Muscle layer of colon (tissue), 2 donors: ENCODE data around the gene CYB561.
"Not testable (repeated sequence)": the region's sequence is repeated elsewhere in the genome, so short reads cannot be mapped to it uniquely, and the experiment has no call there.

Experiments
- H3K27ac ChIP-seq: one replicate; pipeline ENCODE4 v1.7.0; 2013; ENCODE audit warnings: low read depth, mild to moderate bottlenecking, low read length, moderate library complexity
- H3K27me3 ChIP-seq, 2 donors: one replicate each; pipeline ENCODE4 v1.7.0; 2013; ENCODE audit warnings: low read length in 2 of 2, mild to moderate bottlenecking in 2 of 2; ENCODE audit not compliant: insufficient read depth in 2 of 2, control insufficient read depth in 1 of 2
- H3K36me3 ChIP-seq: one replicate; pipeline ENCODE4 v1.7.0; 2013; ENCODE audit warnings: mild to moderate bottlenecking, low read length; ENCODE audit not compliant: insufficient read depth
- H3K4me1 ChIP-seq: one replicate; pipeline ENCODE4 v1.7.0; 2013; ENCODE audit warnings: mild to moderate bottlenecking, low read length; ENCODE audit not compliant: insufficient read depth
- H3K4me3 ChIP-seq, 2 donors: one replicate each; pipeline ENCODE4 v1.7.0; 2013; ENCODE audit warnings: low read length in 2 of 2, low read depth in 1 of 2, mild to moderate bottlenecking in 1 of 2, moderate library complexity in 1 of 2
- H3K9ac ChIP-seq: one replicate; pipeline ENCODE4 v1.7.0; 2013; ENCODE audit warnings: low read length
- H3K9me3 ChIP-seq: one replicate; pipeline ENCODE4 v1.7.0; 2013; ENCODE audit warnings: mild to moderate bottlenecking, low read length
- donor health status: abdominal sarcoma.
- donor health status: Adenocarcinoma of cecum.

The CYB561 gene

GRCh38 chr17:63477480-63478440, 31.7 kb upstream of the CYB561 start:
- peaks cover 24 to 50% of the 10 kb centered on the region in 2 donors for H3K27me3 ChIP-seq
- H3K27ac ChIP-seq: no peak overlapping the region
- H3K9ac ChIP-seq: no peak overlapping the region
- H3K9me3 ChIP-seq: no peaks in the 10 kb centered on the region
- H3K36me3 ChIP-seq: no peaks in the 10 kb centered on the region
- peaks cover 7% of the 10 kb centered on the region for H3K4me1 ChIP-seq
- peak overlapping the region in 1 of 2 donors; percentile 38 for H3K4me3 ChIP-seq

GRCh38 chr17:63476854-63477479, 30.9 kb upstream of the CYB561 start, which contains the start of gene ACE:
Gene ACE, plus strand, starts transcription at chr17:63477061. Its CDS starts 34 bp downstream, at chr17:63477095.
- Histone ChIP-seq H3K36me3 (no peaks in the 10 kb centered on the region), H3K4me3 (peak within 1 kb of the TSS; percentile 38), H3K4me1 (peaks cover 7% of the 10 kb centered on the region), H3K9ac (no peak within 1 kb of the TSS), H3K27me3 (peaks cover 24 to 45% of the 10 kb centered on the region in 2 donors), H3K27ac (no peak within 1 kb of the TSS), H3K9me3 (no peaks in the 10 kb centered on the region)

- Histone ChIP-seq H3K27me3 (peaks cover 24 to 45% of the 10 kb centered on the region in 2 donors), H3K9ac (no peak overlapping the region), H3K27ac (no peak overlapping the region), H3K36me3 (no peaks in the 10 kb centered on the region), H3K9me3 (no peaks in the 10 kb centered on the region), H3K4me1 (peaks cover 7% of the 10 kb centered on the region), H3K4me3 (peak overlapping the region in 1 of 2 donors; percentile 38)
Observed at GRCh38 chr17:63476459-63476853, 30.4 kb upstream of the CYB561 start.

- no peaks in the 10 kb centered on the region for H3K9me3 ChIP-seq
- no peak overlapping the region for H3K9ac ChIP-seq
- no peak overlapping the region for H3K4me3 ChIP-seq
- H3K27ac ChIP-seq: no peak overlapping the region
- H3K4me1 ChIP-seq: peaks cover 7% of the 10 kb centered on the region
- H3K27me3 ChIP-seq: peaks cover 24 to 41% of the 10 kb centered on the region in 2 donors
- H3K36me3 ChIP-seq: no peaks in the 10 kb centered on the region
Observed at GRCh38 chr17:63475491-63476412, 29.6 kb upstream of the CYB561 start.

GRCh38 chr17:63474586-63475460, 28.7 kb upstream of the CYB561 start:
- Histone ChIP-seq H3K27me3 (peaks cover 23 to 38% of the 10 kb centered on the region in 2 donors), H3K4me3 (no peak overlapping the region), H3K36me3 (no peaks in the 10 kb centered on the region), H3K9ac (no peak overlapping the region), H3K9me3 (no peaks in the 10 kb centered on the region), H3K27ac (no peak overlapping the region), H3K4me1 (peaks cover 7% of the 10 kb centered on the region)

- peaks cover 7% of the 10 kb centered on the region for H3K4me1 ChIP-seq
- H3K27me3 ChIP-seq: peaks cover 16 to 32% of the 10 kb centered on the region in 2 donors
- no peaks in the 10 kb centered on the region for H3K36me3 ChIP-seq
- no peak overlapping the region for H3K9ac ChIP-seq
- H3K27ac ChIP-seq: no peak overlapping the region
- H3K4me3 ChIP-seq: no peak overlapping the region
- H3K9me3 ChIP-seq: no peaks in the 10 kb centered on the region
Observed at GRCh38 chr17:63474174-63474573, 28.1 kb upstream of the CYB561 start.

- not testable (repeated sequence) for H3K27me3 ChIP-seq, H3K9me3 ChIP-seq, H3K27ac ChIP-seq, H3K4me1 ChIP-seq, H3K4me3 ChIP-seq, H3K36me3 ChIP-seq, H3K9ac ChIP-seq
Observed at GRCh38 chr17:63468099-63468498, 22.0 kb upstream of the CYB561 start.

- Histone ChIP-seq H3K27me3 (no peaks in the 10 kb centered on the region), H3K9me3 (no peaks in the 10 kb centered on the region), H3K36me3 (no peaks in the 10 kb centered on the region), H3K4me1 (no peaks in the 10 kb centered on the region), H3K27ac (no peak overlapping the region), H3K4me3 (no peak overlapping the region), H3K9ac (no peak overlapping the region)
Observed at GRCh38 chr17:63464691-63465236, 18.7 kb upstream of the CYB561 start.

GRCh38 chr17:63463771-63464170, 17.7 kb upstream of the CYB561 start:
- no peaks in the 10 kb centered on the region for H3K9me3 ChIP-seq
- no peaks in the 10 kb centered on the region for H3K27me3 ChIP-seq
- no peak overlapping the region for H3K9ac ChIP-seq
- H3K27ac ChIP-seq: no peak overlapping the region
- H3K4me3 ChIP-seq: no peak overlapping the region
- no peaks in the 10 kb centered on the region for H3K36me3 ChIP-seq
- H3K4me1 ChIP-seq: no peaks in the 10 kb centered on the region

- no peak overlapping the region for H3K4me3 ChIP-seq
- no peaks in the 10 kb centered on the region for H3K36me3 ChIP-seq
- no peaks in the 10 kb centered on the region for H3K4me1 ChIP-seq
- H3K27me3 ChIP-seq: no peaks in the 10 kb centered on the region
- no peaks in the 10 kb centered on the region for H3K9me3 ChIP-seq
- no peak overlapping the region for H3K9ac ChIP-seq
- H3K27ac ChIP-seq: no peak overlapping the region
Observed at GRCh38 chr17:63460018-63460417, 13.9 kb upstream of the CYB561 start.
